ENCODE data around the gene SVIL.

Gene SVIL

GRCh38 chr10:29525762-29526161, 109.0 kb downstream of the SVIL start:
- H3K36me3 ChIP-seq, result peaks cover 12% of the 10 kb centered on the region
- no peak for DNase-seq

GRCh38 chr10:29524720-29525119, 110.1 kb downstream of the SVIL start:
- DNase-seq, result no peak
- Histone ChIP-seq H3K27me3 (no peaks in the 10 kb centered on the region), H3K9me3 (no peaks in the 10 kb centered on the region), H3K4me1 (no peaks in the 10 kb centered on the region), H3K36me3 (peaks cover 12% of the 10 kb centered on the region), H3K4me3 (ENCODE audit: low read depth, low read length) (no peak overlapping the region)
- no peak for TF ChIP-seq CTCF (IDR thresholded peaks at IDR 0.05; ENCODE audit: low read depth, low read length)

More at GRCh38 chr10:29525762-29526161, 109.0 kb downstream of the SVIL start:
- no peaks in the 10 kb centered on the region for H3K4me1 ChIP-seq
- H3K9me3 ChIP-seq, result no peaks in the 10 kb centered on the region
- no peak overlapping the region for H3K4me3 ChIP-seq (ENCODE audit: low read depth, low read length)
- H3K27me3 ChIP-seq, result no peaks in the 10 kb centered on the region
- no peak for TF ChIP-seq CTCF (IDR thresholded peaks at IDR 0.05; ENCODE audit: low read depth, low read length)

- no peak for DNase-seq
- H3K4me3 ChIP-seq (ENCODE audit: low read depth, low read length), result no peak overlapping the region
- H3K4me1 ChIP-seq, result no peaks in the 10 kb centered on the region
- H3K27me3 ChIP-seq, result no peaks in the 10 kb centered on the region
- H3K9me3 ChIP-seq, result no peaks in the 10 kb centered on the region
- H3K36me3 ChIP-seq, result peaks cover 12% of the 10 kb centered on the region
- TF ChIP-seq CTCF (IDR thresholded peaks at IDR 0.05; ENCODE audit: low read depth, low read length), result no peak
Measured at GRCh38 chr10:29524294-29524693, 110.5 kb downstream of the SVIL start.

- Histone ChIP-seq H3K4me1 (no peaks in the 10 kb centered on the region), H3K9me3 (no peaks in the 10 kb centered on the region), H3K27me3 (no peaks in the 10 kb centered on the region), H3K4me3 (ENCODE audit: low read depth, low read length) (no peak overlapping the region), H3K36me3 (peaks cover 12% of the 10 kb centered on the region)
- TF ChIP-seq CTCF (IDR thresholded peaks at IDR 0.05; ENCODE audit: low read depth, low read length), result no peak
- no peak for DNase-seq
Measured at GRCh38 chr10:29522918-29523317, 111.9 kb downstream of the SVIL start.

- Histone ChIP-seq H3K36me3 (peaks cover 12% of the 10 kb centered on the region), H3K27me3 (no peaks in the 10 kb centered on the region), H3K9me3 (no peaks in the 10 kb centered on the region), H3K4me1 (no peaks in the 10 kb centered on the region), H3K4me3 (ENCODE audit: low read depth, low read length) (no peak overlapping the region)
- no peak for TF ChIP-seq CTCF (IDR thresholded peaks at IDR 0.05; ENCODE audit: low read depth, low read length)
- no peak for DNase-seq
Measured at GRCh38 chr10:29522061-29522855, 112.5 kb downstream of the SVIL start.

GRCh38 chr10:29519659-29520058, 115.1 kb downstream of the SVIL start:
- no peaks in the 10 kb centered on the region for H3K4me1 ChIP-seq
- TF ChIP-seq CTCF (IDR thresholded peaks at IDR 0.05; ENCODE audit: low read depth, low read length), result no peak
- no peak for DNase-seq
- no peaks in the 10 kb centered on the region for H3K9me3 ChIP-seq
- H3K36me3 ChIP-seq, result peaks cover 12% of the 10 kb centered on the region
- H3K27me3 ChIP-seq, result no peaks in the 10 kb centered on the region
- H3K4me3 ChIP-seq (ENCODE audit: low read depth, low read length), result no peak overlapping the region
